Rectal smooth muscle tissue (tissue), 1 donor: Measurements from ENCODE around the gene GLYATL1.

Source experiments
- H3K27ac ChIP-seq: one replicate; pipeline ENCODE4 v1.7.0; 2013; ENCODE audit warnings: low read depth, low read length, inconsistent platforms
- H3K27me3 ChIP-seq: one replicate; pipeline ENCODE4 v1.7.0; 2013; ENCODE audit warnings: low read length; ENCODE audit not compliant: control insufficient read depth, insufficient read depth
- H3K36me3 ChIP-seq: one replicate; pipeline ENCODE4 v1.7.0; 2013; ENCODE audit warnings: low read length; ENCODE audit not compliant: control insufficient read depth, insufficient read depth
- H3K4me1 ChIP-seq: one replicate; pipeline ENCODE4 v1.7.0; 2013; ENCODE audit warnings: low read length; ENCODE audit not compliant: control insufficient read depth, insufficient read depth
- H3K4me3 ChIP-seq: one replicate; pipeline ENCODE4 v1.7.0; 2013; ENCODE audit warnings: low read length
- H3K9ac ChIP-seq: one replicate; pipeline ENCODE4 v1.7.0; 2013; ENCODE audit warnings: low read length

GLYATL1 gene

GRCh38 chr11:58916637-58917036 lies 22.7 kb upstream of the GLYATL1 start:
- Histone ChIP-seq H3K9ac (no peak overlapping the region), H3K4me1 (no peaks in the 10 kb centered on the region), H3K4me3 (no peak overlapping the region), H3K36me3 (no peaks in the 10 kb centered on the region), H3K27ac (no peak overlapping the region), H3K27me3 (no peaks in the 10 kb centered on the region)

- Histone ChIP-seq H3K27ac (no peak overlapping the region), H3K27me3 (no peaks in the 10 kb centered on the region), H3K4me3 (no peak overlapping the region), H3K36me3 (no peaks in the 10 kb centered on the region), H3K9ac (no peak overlapping the region), H3K4me1 (no peaks in the 10 kb centered on the region)
These were observed 22.0 kb upstream of the GLYATL1 start for GRCh38 chr11:58917159-58917783.

GRCh38 chr11:58919561-58919960 lies 19.7 kb upstream of the GLYATL1 start:
- Histone ChIP-seq H3K27me3 (no peaks in the 10 kb centered on the region), H3K4me3 (no peak overlapping the region), H3K27ac (no peak overlapping the region), H3K36me3 (no peaks in the 10 kb centered on the region), H3K4me1 (no peaks in the 10 kb centered on the region), H3K9ac (no peak overlapping the region)

GRCh38 chr11:58919980-58920379 lies 19.3 kb upstream of the GLYATL1 start:
- Histone ChIP-seq H3K9ac (no peak overlapping the region), H3K4me1 (no peaks in the 10 kb centered on the region), H3K27ac (no peak overlapping the region), H3K36me3 (no peaks in the 10 kb centered on the region), H3K4me3 (no peak overlapping the region), H3K27me3 (no peaks in the 10 kb centered on the region)

- Histone ChIP-seq H3K4me3 (no peak overlapping the region), H3K4me1 (no peaks in the 10 kb centered on the region), H3K36me3 (no peaks in the 10 kb centered on the region), H3K9ac (no peak overlapping the region), H3K27ac (no peak overlapping the region), H3K27me3 (no peaks in the 10 kb centered on the region)
These were observed 17.4 kb upstream of the GLYATL1 start for GRCh38 chr11:58921778-58922390.

GRCh38 chr11:58922479-58922878 lies 16.8 kb upstream of the GLYATL1 start:
- no peak overlapping the region for H3K4me3 ChIP-seq
- H3K36me3 ChIP-seq, result no peaks in the 10 kb centered on the region
- peaks cover under 1% of the 10 kb centered on the region for H3K4me1 ChIP-seq
- no peaks in the 10 kb centered on the region for H3K27me3 ChIP-seq
- no peak overlapping the region for H3K9ac ChIP-seq
- no peak overlapping the region for H3K27ac ChIP-seq

GRCh38 chr11:58923300-58923788 lies 15.9 kb upstream of the GLYATL1 start:
- H3K4me3 ChIP-seq, result no peak overlapping the region
- no peaks in the 10 kb centered on the region for H3K36me3 ChIP-seq
- peaks cover 6% of the 10 kb centered on the region for H3K4me1 ChIP-seq
- H3K27me3 ChIP-seq, result no peaks in the 10 kb centered on the region
- H3K27ac ChIP-seq, result no peak overlapping the region
- H3K9ac ChIP-seq, result no peak overlapping the region

GRCh38 chr11:58924230-58924629 lies 15.1 kb upstream of the GLYATL1 start:
- no peaks in the 10 kb centered on the region for H3K36me3 ChIP-seq
- no peak overlapping the region for H3K4me3 ChIP-seq
- H3K9ac ChIP-seq, result no peak overlapping the region
- no peak overlapping the region for H3K27ac ChIP-seq
- H3K4me1 ChIP-seq, result peaks cover 6% of the 10 kb centered on the region
- no peaks in the 10 kb centered on the region for H3K27me3 ChIP-seq

GRCh38 chr11:58926251-58926650 lies 13.0 kb upstream of the GLYATL1 start:
- Histone ChIP-seq H3K27ac (no peak overlapping the region), H3K27me3 (no peaks in the 10 kb centered on the region), H3K4me1 (peaks cover 6% of the 10 kb centered on the region), H3K9ac (no peak overlapping the region), H3K36me3 (no peaks in the 10 kb centered on the region), H3K4me3 (no peak overlapping the region)

GRCh38 chr11:58926695-58927094 lies 12.6 kb upstream of the GLYATL1 start:
- no peaks in the 10 kb centered on the region for H3K27me3 ChIP-seq
- peaks cover 6% of the 10 kb centered on the region for H3K4me1 ChIP-seq
- no peak overlapping the region for H3K27ac ChIP-seq

GRCh38 chr11:58927393-58928106 lies 11.7 kb upstream of the GLYATL1 start:
- peaks cover 6% of the 10 kb centered on the region for H3K4me1 ChIP-seq
- H3K9ac ChIP-seq, result no peak overlapping the region
- peak overlapping the region; percentile 25 for H3K4me3 ChIP-seq
- H3K27ac ChIP-seq, result no peak overlapping the region
- H3K27me3 ChIP-seq, result no peaks in the 10 kb centered on the region
- H3K36me3 ChIP-seq, result no peaks in the 10 kb centered on the region

More at GRCh38 chr11:58926695-58927094, 12.6 kb upstream of the GLYATL1 start:
- Histone ChIP-seq H3K36me3 (no peaks in the 10 kb centered on the region), H3K4me3 (no peak overlapping the region), H3K9ac (no peak overlapping the region)

GRCh38 chr11:58928107-58928499 lies 11.2 kb upstream of the GLYATL1 start:
- Histone ChIP-seq H3K9ac (no peak overlapping the region), H3K4me3 (no peak overlapping the region), H3K27ac (no peak overlapping the region), H3K27me3 (no peaks in the 10 kb centered on the region), H3K4me1 (peaks cover 6% of the 10 kb centered on the region), H3K36me3 (no peaks in the 10 kb centered on the region)
